Left lobe of liver (tissue), 2 donors: ENCODE results near the gene ESCO1. TPM values are rescaled to one million over a fixed set of nuclear protein-coding genes. Genes with fewer than 3 reads are reported as not detected.
"Not testable (repeated sequence)": the region's sequence is repeated elsewhere in the genome, so short reads cannot be mapped to it uniquely, and the experiment has no call there.

ENCODE experiments used
- ATAC-seq: fragments of 200-7000 bp; cut with Tn5 transposase; one replicate; pipeline ENCODE4 v1.9.1; 2020; ENCODE audit warnings: mild to moderate bottlenecking, moderate library complexity
- DNase-seq: peaks from one replicate; pipeline ENCODE4 v3.0.0-alpha.2; 2020; ENCODE audit warnings: low spot score
- total RNA-seq: library from RNA; stranded (reverse); gene quantifications from one replicate; pipeline ENCODE4 v1.2.1, GENCODE V29; 2021
- donor health status: DM: no; HTN: no; CAD: no; lungs with moderate emphysema.
- donor health status: DM: no; HTN: yes; CAD: no.

The ESCO1 gene
- total RNA-seq, 1 donor from 2014 or later, result 5.1 TPM

DNA sequence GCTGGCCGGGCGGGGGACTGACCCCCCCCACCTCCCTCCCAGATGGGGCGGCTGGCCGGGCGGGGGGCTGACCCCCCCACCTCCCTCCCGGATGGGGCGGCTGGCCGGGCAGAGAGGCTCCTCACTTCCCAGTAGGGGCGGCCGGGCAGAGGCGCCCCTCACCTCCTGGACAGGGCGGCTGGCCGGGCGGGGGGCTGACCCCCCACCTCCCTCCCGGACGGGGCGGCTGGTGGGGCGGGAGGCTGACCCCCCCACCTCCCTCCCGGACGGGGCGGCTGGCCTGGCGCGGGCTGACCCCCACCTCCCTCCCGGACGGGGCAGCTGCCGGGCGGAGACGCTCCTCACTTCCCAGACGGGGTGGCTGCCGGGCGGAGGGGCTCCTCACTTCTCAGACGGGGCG is 8.1 kb downstream of the ESCO1 start:
- DNase-seq, ATAC-seq: not testable (repeated sequence)

DNA sequence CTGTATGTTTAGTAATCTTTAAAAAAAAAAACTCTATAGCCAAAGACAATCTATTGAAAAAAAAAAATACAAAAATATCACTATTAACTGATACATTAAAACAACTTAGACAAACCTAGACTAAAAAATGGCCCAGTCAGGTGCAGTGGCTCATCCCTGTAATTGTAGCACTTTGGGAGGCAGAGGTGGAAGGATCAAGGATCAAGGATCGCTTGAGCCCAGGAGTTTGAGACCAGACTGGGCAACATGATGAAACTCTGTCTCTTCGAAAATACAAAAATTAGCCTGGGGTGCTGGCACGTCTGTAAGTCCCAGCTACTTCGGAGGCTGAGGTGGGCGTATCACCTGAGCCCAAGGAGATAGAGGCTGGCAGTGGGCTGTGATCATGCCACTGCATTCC is 16.1 kb downstream of the ESCO1 start:
- ATAC-seq (no peak), DNase-seq (no peak)

DNA sequence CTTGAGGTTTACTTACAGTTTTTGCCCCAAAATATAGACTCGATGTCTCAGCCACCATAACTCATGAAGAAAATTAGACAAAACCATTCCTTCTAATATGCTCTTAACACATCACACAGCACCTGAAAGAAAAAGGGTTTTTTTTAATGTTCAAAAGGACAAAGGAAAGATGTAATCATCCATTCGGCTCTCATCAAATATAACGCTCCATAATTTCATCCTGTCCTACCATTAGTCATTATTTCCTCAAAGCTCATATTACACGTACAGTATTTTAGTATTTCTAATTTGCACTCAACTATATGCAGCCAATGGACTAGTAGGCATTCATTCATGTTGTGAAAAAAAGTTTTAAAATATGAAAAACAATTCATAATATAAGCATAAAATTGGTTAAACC is 24.8 kb downstream of the ESCO1 start:
- DNase-seq (no peak), ATAC-seq (no peak)

DNA sequence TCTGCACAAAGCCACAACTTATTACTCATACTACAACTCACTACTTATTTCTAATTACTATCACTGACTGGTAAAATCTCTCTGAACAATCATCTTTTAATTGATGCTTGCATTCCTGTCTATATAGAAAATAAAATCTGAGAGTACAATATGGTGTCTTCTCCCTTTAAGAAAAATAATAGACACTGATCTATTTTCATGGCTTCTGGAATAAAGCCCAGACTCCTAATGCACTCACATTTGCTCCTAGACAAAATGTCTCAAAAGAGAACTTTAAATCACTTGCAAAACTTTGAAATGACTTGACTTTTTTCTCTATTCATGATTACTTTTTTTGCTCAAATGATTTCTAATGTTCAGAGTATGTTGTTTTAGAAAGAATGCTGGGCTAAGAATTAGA is 28.7 kb downstream of the ESCO1 start:
- DNase-seq (no peak), ATAC-seq (no peak)

DNA sequence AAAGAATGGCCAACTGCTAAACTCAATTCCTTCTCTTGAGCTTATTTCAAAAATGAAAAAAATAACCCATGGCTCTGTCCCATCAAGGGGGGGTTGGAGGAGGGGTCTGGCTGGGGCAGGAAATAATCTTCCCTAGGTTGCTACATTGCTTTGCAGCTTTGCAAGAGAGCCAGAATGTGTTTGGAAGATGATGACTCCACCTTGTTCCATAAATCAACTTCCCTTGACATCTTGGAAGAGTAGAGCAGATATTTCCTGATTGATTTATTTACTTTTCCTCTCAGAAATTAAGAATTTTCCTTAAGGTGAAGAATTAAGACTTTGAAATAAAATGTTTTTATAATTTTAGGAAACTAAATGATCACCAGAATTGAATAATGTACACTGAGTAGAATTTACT is 41.3 kb downstream of the ESCO1 start:
- no peak for DNase-seq
- no peak for ATAC-seq

DNA sequence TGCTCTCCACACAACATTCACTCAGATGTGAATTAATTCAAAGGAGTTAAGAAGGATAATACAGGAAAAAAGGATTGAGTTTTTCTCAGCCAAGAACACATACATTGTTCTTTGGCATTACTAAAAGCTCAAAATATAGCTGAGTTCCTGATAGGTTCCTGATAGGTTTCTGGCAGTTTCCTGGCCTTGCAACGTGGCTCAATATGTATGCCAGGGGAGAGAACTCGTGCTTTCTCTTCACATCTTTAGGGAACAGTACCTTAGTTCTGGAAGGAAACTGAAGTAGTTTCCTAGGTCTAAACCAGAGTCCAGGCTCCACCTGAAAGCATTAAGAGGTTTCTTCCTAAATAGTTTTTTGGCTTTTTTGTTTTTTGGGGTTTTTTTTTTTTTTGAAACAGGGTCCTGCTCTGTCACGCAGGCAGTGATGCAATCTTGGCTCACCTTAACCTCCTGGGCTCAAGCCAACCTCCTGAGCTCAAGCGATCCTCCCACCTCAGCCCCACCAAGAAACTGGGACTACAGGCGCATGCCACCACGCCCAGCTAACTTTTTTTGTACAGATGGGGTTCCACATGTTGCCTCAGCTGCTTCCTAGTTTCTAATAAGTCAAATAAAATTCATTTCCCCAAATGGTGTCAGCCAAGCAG is 42.8 kb downstream of the ESCO1 start:
- peak; percentile 79 for DNase-seq
- ATAC-seq, result peak; percentile 87

DNA sequence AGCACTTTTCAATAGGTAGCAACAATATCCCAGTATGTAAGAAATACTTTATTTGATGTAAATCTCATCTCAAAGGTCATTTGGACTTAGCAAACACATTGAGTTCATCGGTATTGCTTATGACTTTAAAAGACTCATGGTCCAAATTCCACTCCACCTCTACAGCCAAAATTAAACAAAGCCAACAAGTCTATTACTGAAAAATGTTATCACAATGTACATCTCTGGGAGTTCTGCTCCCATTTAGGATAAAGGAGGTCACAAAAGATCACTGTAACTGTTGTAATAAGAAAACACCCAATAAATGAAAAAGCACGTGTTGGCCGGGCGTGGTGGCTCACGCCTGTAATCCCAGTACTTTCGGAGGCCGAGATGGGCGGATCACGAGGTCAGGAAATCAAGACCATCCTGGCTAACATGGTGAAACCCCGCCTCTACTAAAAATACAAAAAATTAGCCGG is 50.0 kb downstream of the ESCO1 start:
- DNase-seq, result peak; percentile 64
- ATAC-seq, result peak; percentile 80

DNA sequence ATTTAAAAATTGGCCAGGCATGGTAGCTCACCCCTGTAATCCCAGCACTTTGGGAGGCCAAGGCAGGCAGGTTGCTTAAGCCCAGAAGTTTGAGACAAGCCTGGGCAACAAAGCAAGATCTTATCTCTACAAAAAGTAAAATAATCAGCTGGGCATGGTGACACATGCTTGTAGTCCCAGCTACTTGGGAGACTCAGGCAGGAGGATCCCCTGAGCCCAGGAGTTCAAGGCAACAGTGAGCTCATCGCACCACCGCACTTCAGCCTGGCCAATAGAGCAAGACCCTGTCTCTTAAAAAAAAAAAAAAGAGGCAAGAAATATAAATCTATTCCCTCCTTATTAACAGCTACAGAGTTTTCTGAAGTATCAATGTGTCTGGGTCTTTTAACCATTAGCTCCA is 51.9 kb downstream of the ESCO1 start:
- no peak for ATAC-seq
- no peak for DNase-seq

DNA sequence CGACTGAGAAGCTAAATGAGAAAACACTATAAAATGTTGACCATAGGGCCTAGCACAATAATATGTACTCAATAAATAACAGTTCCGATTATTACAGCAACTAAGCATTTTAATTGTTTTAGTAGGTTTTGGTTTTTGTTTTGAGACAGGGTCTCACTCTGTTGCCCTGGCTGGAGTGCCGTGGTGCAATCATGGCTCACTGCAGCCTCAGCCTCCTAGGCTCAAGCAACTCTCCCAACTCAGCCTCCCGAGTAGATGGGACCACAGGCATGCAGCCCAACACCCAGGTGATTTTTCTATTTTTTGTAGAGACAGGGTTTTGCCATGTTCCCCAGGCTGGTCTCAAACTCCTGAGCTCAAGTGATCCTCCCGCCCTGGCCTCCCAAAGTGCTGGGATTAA is 54.1 kb downstream of the ESCO1 start:
- DNase-seq, result no peak
- ATAC-seq, result no peak

DNA sequence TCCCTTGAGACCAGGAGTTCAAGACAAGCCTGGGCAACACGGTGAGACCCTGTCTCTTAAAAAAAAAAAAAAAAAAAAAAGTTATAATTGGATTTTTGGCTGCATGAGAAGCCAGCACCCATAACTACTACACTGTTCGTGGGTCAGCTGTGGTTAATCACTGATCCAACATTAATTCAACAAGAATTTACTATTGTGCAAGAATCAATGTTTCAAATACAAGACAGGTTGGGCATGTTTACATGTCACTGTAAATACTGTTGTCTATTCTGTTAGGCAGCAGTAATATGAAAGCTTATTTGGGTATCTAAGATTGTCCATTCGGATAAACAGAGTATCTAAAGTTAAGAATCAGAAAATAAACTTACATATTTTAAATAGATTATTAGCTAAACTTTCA is 62.3 kb downstream of the ESCO1 start:
- ATAC-seq (peak; percentile 83), DNase-seq (no peak)

DNA sequence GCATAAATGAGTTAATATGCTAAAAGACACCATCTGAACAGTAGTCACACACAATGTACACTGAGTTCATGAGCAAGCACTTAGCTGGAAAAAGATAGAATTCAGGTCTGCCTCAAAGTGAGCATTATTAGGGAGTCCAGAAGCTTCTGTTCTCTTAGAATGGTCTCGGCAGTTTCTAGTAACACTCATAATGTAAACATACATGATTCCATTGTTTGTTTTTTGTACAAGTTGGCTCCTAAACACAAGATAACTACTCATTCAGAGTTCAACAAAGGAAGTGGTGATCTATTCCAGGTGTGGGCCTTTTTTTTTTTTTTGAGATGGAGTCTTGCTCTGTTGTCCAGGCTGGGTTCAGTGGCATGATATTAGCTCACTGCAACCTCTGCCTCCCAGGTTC is 66.2 kb downstream of the ESCO1 start:
- ATAC-seq, result no peak

DNA sequence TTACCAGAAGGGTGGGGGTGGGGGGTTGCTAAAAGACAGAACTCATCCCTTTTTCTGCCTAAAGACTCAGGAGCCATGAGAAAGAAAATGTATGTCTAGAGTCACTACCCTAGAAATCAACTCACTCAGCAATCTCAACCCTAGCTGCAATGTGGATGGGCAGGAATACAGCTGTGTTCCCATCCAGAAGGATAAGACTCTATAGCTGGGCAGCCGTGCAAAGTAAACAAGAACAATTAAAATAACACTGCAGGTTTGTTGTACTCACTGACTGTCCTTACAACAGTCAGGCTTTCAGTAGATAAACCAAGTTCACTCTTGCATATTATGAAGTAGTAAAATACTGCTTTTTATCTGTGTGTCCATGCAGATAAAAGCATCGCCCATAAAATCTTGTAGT is 74.0 kb downstream of the ESCO1 start:
- ATAC-seq (no peak), DNase-seq (no peak)

More for the DNA sequence above, 66.2 kb downstream of the ESCO1 start:
- no peak for DNase-seq

DNA sequence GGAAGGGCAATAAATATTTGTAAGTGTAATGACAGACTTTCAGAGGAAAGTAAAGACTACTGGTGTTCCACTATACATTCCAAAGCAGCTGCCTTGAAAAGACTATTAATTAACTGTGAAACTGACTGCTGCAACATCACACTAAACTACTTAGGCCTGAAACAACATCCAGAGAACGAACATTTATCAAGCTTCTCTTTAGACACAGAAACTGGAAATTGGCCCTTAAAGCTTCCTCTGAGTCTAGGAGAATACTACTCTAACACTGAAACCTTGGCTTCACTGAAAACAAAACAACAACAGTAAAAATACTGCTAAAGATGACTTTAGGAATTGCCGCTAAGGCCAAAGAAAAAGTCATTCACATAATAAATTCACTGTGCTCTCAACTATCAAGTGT is 74.6 kb downstream of the ESCO1 start:
- no peak for ATAC-seq

DNA sequence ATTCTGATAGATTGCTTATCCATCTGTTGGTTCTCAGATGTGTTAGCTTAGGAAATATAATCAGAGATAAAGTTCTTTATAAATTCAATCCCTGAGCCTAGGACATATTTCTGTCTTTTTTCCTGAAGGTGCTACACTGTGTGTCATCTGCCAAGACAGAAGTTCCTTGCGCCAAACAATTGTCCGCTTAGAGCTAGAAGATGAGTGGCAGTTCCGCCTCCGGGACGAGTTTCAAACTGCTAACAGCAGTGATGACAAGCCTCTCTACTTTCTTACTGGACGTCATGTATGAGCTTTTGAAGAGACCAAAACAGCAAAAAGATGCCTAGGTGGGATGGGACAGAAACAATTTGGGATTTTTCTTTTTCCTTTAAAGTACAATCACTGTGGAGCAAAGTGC is 78.0 kb downstream of the ESCO1 start:
- ATAC-seq (no peak), DNase-seq (no peak)

More for the DNA sequence above, 74.6 kb downstream of the ESCO1 start:
- DNase-seq, result no peak

DNA sequence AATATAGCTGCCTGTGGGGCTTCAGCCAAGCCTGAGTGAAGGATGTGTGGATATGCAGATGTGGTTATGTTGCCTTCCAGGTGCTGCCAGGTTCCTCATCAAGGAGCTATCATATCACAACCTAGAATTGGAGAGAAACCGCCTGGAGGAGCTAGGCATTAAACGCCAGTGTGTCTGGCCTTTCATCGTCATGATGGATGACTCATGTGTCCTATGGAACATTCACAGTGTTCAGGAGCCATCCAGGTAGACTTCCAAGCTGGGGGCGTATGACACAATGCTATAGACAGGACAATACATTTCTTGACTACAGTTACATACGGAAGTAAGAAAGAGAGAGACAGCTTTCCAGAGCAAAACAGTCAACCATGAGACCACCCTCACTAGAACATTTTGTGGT is 86.8 kb downstream of the ESCO1 start:
- DNase-seq (no peak), ATAC-seq (no peak)

DNA sequence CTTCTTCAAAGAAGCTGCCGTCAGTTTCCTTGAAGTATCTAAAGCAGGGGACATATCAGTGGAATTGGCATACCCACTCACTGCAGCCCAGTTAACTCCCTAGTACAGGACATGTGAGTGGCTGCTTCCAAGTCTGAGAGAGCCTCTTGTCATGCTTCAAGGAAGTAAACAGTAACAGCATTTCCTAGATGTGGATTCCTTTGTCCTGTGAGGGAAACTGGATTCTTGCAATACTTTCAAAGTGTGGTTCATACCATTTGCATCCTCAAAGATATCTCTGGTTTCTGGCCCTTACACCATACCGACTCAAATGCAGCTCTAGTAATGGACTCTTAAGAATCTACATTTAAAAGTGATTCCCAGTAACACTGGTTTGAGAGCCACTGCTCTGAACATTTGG is 87.2 kb downstream of the ESCO1 start:
- no peak for ATAC-seq
- DNase-seq, result no peak

DNA sequence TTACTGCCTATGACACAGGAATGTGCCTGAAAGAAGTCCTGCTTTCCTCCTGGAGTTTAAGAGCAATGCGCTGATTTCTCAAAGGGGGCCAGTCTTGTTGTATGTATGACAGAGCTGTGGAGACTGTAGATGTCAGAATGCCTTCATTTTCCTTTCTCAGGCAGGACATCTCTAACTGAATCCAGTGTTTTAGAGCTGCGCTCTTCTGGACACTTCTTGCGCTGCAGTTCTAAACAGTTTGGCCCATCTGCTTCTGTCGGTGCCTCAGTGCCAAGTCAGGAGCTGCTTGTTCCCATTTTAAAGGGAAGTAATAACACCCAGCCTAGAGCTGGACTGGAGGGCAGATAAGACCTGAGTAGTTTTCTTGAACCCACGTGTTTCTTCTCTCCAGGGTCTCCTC is 91.4 kb downstream of the ESCO1 start:
- DNase-seq (no peak), ATAC-seq (no peak)

DNA sequence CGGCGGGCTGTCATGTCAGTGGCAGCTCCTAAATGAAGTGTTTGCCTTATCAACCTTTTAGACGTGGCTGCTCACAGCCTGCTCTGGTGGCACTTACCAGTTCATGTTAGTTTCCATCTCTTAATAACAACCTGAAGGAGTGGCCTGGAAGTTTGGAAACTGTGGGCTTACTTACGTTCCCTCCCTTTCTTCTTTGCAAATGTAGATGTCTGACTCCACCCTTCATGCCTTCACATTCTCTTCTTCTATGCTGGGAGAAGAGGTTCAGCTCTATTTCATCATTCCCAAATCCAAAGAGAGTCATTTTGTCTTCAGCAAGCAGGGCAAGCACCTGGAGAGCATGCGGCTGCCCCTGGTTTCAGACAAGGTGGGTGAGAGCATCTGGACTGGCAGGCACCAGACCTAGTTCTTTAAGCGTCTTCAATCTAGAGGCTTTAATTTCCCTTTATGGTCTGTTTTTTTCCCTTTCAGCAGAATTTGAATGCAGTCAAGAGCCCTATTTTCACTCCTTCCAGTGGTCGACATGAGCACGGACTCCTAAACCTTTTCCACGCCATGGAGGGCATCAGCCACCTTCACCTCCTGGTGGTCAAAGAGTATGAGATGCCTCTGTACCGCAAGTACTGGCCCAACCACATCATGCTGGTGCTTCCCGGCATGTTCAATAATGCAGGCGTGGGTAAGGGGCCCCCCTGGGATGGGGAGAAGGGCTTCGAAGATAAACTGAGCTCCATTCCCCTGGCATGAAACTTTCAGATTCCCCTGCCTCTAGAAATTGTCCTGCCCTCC is 92.4 kb downstream of the ESCO1 start:
- DNase-seq, result no peak
- no peak for ATAC-seq

DNA sequence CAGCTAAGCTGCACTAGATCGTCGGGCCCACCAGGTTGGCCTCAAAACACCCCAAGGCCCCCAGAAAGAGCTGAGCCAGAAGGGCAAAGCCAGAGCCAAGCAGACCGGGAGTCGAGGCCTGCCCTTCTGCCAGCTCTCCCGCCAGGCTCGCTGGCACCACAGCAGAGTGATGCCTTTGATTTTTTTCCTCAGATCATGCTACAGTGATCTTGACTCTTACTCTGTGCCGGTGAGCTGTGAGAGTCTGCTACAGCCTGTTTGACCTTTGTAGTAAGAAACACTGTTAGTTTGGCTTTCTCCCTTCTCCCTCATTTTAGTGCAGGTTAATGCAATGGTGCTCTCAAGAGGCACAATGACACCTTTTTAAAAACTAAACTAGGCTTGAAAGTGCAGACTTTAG is 97.8 kb downstream of the ESCO1 start:
- no peak for ATAC-seq
- DNase-seq, result no peak

DNA sequence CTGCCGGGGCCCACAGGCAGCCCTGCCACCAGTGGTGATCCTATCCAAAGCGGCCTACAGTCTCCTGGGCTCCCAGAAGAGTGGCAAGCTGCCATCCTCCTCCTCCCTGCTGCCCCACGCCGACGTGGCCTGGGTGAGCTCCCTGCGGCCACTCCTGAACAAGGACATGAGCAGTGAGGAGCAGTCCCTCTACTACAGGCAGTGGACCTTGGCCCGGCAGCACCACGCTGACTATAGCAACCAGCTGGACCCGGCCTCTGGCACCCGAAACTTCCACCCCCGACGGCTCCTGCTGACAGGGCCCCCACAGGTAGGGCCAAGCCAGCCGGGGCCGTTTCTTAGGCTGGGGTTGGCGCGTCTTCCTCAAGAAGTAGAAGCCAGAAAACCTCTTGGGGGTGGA is 100.5 kb downstream of the ESCO1 start:
- no peak for DNase-seq

DNA sequence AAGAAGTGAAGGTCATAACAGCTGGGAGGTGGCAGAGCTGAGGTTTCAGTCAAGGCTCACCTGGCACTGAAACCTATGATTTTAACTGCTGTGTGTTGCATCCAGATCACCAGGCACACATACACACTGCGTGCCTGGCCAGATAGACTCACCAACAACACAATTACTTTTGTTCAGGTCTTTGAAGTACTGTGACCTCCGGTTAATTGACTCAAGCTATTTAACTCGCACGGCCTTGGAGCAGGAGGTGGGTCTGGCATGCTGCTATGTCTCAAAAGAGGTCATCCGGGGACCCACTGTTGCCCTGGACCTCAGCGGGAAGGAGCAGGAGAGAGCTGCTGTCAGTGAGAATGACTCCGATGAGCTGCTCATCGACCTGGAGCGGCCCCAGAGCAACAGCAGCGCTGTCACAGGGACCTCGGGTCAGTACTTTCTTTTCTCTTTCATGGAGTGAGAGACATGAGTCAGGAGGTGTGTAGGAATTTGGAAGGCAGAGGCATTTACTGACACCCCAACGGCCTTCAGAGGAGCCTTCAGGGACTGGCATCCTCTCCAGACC is 104.1 kb downstream of the ESCO1 start:
- no peak for ATAC-seq
- DNase-seq, result no peak

More for the DNA sequence above, 100.5 kb downstream of the ESCO1 start:
- ATAC-seq, result no peak

DNA sequence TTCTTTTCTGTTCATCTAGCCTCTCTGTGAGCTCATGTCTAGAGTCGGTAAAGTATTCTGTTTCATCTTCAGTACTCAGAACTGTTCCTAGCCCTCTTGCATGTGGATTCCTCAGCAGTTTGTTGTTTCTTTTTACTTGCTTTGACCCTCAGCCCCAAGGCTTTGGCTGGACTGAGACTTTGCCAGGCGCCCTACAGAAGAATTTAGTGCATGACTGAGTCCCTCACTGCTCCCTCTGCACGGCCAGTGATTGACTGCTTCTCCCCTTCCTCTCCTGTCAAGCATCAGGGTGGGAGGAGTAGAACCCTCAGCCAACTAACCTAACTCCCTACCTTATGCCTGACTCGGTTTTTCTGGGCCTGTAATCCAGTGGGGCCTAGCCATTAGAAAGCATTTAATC is 109.8 kb downstream of the ESCO1 start:
- DNase-seq (no peak), ATAC-seq (no peak)
